ENCODE data around the gene CLDN2. TPM values are rescaled to one million over a fixed set of nuclear protein-coding genes. Genes with fewer than 3 reads are reported as not detected.

Gene CLDN2
- polyA plus RNA-seq, 3 donors, result not detected

- no peak overlapping the region for H3K4me3 ChIP-seq (replicated peaks in 1 of 3; ENCODE audit: low read depth in 2 of 3, low read length in 3 of 3)
- peaks cover 2 to 4% (median 2%) of the 10 kb centered on the region in 3 donors for H3K27me3 Mint-ChIP-seq (ENCODE audit: low read depth in 3 of 3)
- H3K27ac ChIP-seq (ENCODE audit: low read depth in 1 of 2, low read length in 2 of 2), result no peak overlapping the region
- no peaks in the 10 kb centered on the region for H3K36me3 Mint-ChIP-seq
- H4K20me1 ChIP-seq (ENCODE audit: insufficient read depth, low read length), result no peaks in the 10 kb centered on the region
- H3K4me1 ChIP-seq (ENCODE audit: control insufficient read depth in 1 of 2, insufficient read depth in 2 of 2, low read length in 2 of 2), result no peaks in the 10 kb centered on the region
- no peaks in the 10 kb centered on the region for H3K4me1 Mint-ChIP-seq
- no peaks in the 10 kb centered on the region for H3K79me2 ChIP-seq (ENCODE audit: insufficient read depth, low read length)
- H3K27ac Mint-ChIP-seq, result peak overlapping the region in 1 of 7 donors; percentile 7
- intact Hi-C loops (cut with micrococcal nuclease), result loop anchor here in 1 of 2 donors (10.0 kb wide), 1 partner anchor 998 kb away; no protein-coding TSS in a partner anchor
- H2AFZ ChIP-seq (ENCODE audit: insufficient read depth, low read depth, low read length, poor library complexity, severe bottlenecking), result no peak overlapping the region
- H3K9me3 Mint-ChIP-seq, result peaks cover 0 to 2% (median 0%) of the 10 kb centered on the region in 7 donors
- no peak for TF ChIP-seq CTCF (IDR thresholded peaks at IDR 0.05)
- no peak overlapping the region for H3K9ac ChIP-seq (ENCODE audit: insufficient read depth, low read length, poor library complexity, severe bottlenecking)
- H3K9me3 ChIP-seq (replicated peaks in 1 of 2; ENCODE audit: control insufficient read depth in 1 of 2, insufficient read depth in 1 of 2, low read length in 2 of 2), result no peaks in the 10 kb centered on the region
- no peak overlapping the region for H3K4me2 ChIP-seq (replicated peaks; ENCODE audit: extremely low read depth, low read length, poor library complexity, severe bottlenecking)
- 100% methylated on average over 1 of the region's 6 CpGs for WGBS (ENCODE audit: insufficient coverage)
- no peak overlapping the region for H3K4me3 Mint-ChIP-seq
- no peaks in the 10 kb centered on the region for H3K36me3 ChIP-seq (replicated peaks in 1 of 2; ENCODE audit: control insufficient read depth in 1 of 2, insufficient read depth in 2 of 2, low read length in 2 of 2)
- no peak for DNase-seq
- peaks cover 0 to 2% of the 10 kb centered on the region in 2 donors for H3K27me3 ChIP-seq (ENCODE audit: control insufficient read depth in 2 of 2, insufficient read depth in 2 of 2, low read length in 2 of 2)
Measured at GRCh38 chrX:106897259-106897658, 22.9 kb upstream of the CLDN2 start.

GRCh38 chrX:106898462-106898861, 21.7 kb upstream of the CLDN2 start:
- TF ChIP-seq CTCF (IDR thresholded peaks at IDR 0.05), result peak; percentile 24
- Histone ChIP-seq H4K20me1 (ENCODE audit: insufficient read depth, low read length) (no peaks in the 10 kb centered on the region), H2AFZ (ENCODE audit: insufficient read depth, low read depth, low read length, poor library complexity, severe bottlenecking) (no peak overlapping the region), H3K9ac (ENCODE audit: insufficient read depth, low read length, poor library complexity, severe bottlenecking) (no peak overlapping the region), H3K36me3 (replicated peaks in 1 of 2; ENCODE audit: control insufficient read depth in 1 of 2, insufficient read depth in 2 of 2, low read length in 2 of 2) (no peaks in the 10 kb centered on the region), H3K9me3 (replicated peaks in 1 of 2; ENCODE audit: control insufficient read depth in 1 of 2, insufficient read depth in 1 of 2, low read length in 2 of 2) (no peaks in the 10 kb centered on the region), H3K27ac (ENCODE audit: low read depth in 1 of 2, low read length in 2 of 2) (no peak overlapping the region), H3K79me2 (ENCODE audit: insufficient read depth, low read length) (no peaks in the 10 kb centered on the region), H3K4me3 (replicated peaks in 1 of 3; ENCODE audit: low read depth in 2 of 3, low read length in 3 of 3) (no peak overlapping the region), H3K4me1 (ENCODE audit: control insufficient read depth in 1 of 2, insufficient read depth in 2 of 2, low read length in 2 of 2) (no peaks in the 10 kb centered on the region), H3K4me2 (replicated peaks; ENCODE audit: extremely low read depth, low read length, poor library complexity, severe bottlenecking) (no peak overlapping the region), H3K27me3 (ENCODE audit: control insufficient read depth in 2 of 2, insufficient read depth in 2 of 2, low read length in 2 of 2) (no peaks in the 10 kb centered on the region)
- intact Hi-C loops (cut with micrococcal nuclease), result loop anchor here in 1 of 2 donors (10.0 kb wide), 1 partner anchor 996 kb away; no protein-coding TSS in a partner anchor
- DNase-seq, result peak in 2 of 3 donors; percentile 7 to 11
- H3K36me3 Mint-ChIP-seq, result no peaks in the 10 kb centered on the region
- no peak overlapping the region for H3K4me3 Mint-ChIP-seq
- peaks cover 2 to 3% (median 2%) of the 10 kb centered on the region in 3 donors for H3K27me3 Mint-ChIP-seq (ENCODE audit: low read depth in 3 of 3)
- H3K4me1 Mint-ChIP-seq, result no peaks in the 10 kb centered on the region
- H3K9me3 Mint-ChIP-seq, result peaks cover 0 to 2% (median 0%) of the 10 kb centered on the region in 7 donors
- no peak overlapping the region for H3K27ac Mint-ChIP-seq
- WGBS (ENCODE audit: insufficient coverage), result no CpG with 5 or more reads among the region's 1 CpG
